H9 (cell line): ENCODE results near the gene F11R. TPM values are rescaled to one million over a fixed set of nuclear protein-coding genes. Genes with fewer than 3 reads are reported as not detected.

Source experiments
- DNase-seq: peaks from one replicate; pipeline ENCODE4 v3.0.0-alpha.2; 2017
- H2AFZ ChIP-seq: one replicate; pipeline ENCODE4 v1.6.1; 2013; ENCODE audit warnings: mild to moderate bottlenecking, low read length, control low read depth, moderate library complexity
- H2AK5ac ChIP-seq: 2 replicates; pipeline ENCODE4 v1.6.1; 2013; ENCODE audit warnings: low read length, control low read depth, mixed read lengths; ENCODE audit not compliant: insufficient read length
- H2BK120ac ChIP-seq: one replicate; pipeline ENCODE4 v1.6.1; 2013; ENCODE audit warnings: low read depth, mild to moderate bottlenecking, low read length, control low read depth, inconsistent platforms; ENCODE audit not compliant: poor library complexity, severe bottlenecking
- H2BK12ac ChIP-seq: 2 replicates; pipeline ENCODE4 v1.6.1; 2013; ENCODE audit warnings: low read length, control low read depth, mixed read lengths, low read depth; ENCODE audit not compliant: insufficient read length
- H2BK15ac ChIP-seq: 2 replicates; pipeline ENCODE4 v1.6.1; 2013; ENCODE audit warnings: low read depth, low read length, control low read depth
- H2BK20ac ChIP-seq: one replicate; pipeline ENCODE4 v1.6.1; 2013; ENCODE audit warnings: low read depth, mild to moderate bottlenecking, low read length, control low read depth, inconsistent platforms; ENCODE audit not compliant: poor library complexity, severe bottlenecking
- H2BK5ac ChIP-seq: 2 replicates; pipeline ENCODE4 v1.6.1; 2013; ENCODE audit warnings: low read length, control low read depth, mixed read lengths; ENCODE audit not compliant: insufficient read length
- H3K14ac ChIP-seq: 2 replicates; pipeline ENCODE4 v1.6.1; 2013; ENCODE audit warnings: low read length, control low read depth; ENCODE audit not compliant: insufficient read depth
- H3K18ac ChIP-seq: 2 replicates; pipeline ENCODE4 v1.6.1; 2013; ENCODE audit warnings: low read depth, mild to moderate bottlenecking, mixed read lengths, low read length, control low read depth; ENCODE audit not compliant: insufficient read length
- H3K23ac ChIP-seq: 2 replicates; pipeline ENCODE4 v1.6.1; 2013; ENCODE audit warnings: low read length, control low read depth, mixed read lengths, low read depth; ENCODE audit not compliant: insufficient read length
- H3K23me2 ChIP-seq: 2 replicates; pipeline ENCODE4 v1.6.1; 2013; ENCODE audit warnings: low read depth, mild to moderate bottlenecking, mixed read lengths, low read length, control low read depth; ENCODE audit not compliant: insufficient read length, poor library complexity, severe bottlenecking
- H3K27ac ChIP-seq: 2 replicates; pipeline ENCODE4 v1.5.1; 2013; ENCODE audit warnings: low read length, control low read depth, mixed read lengths, low read depth; ENCODE audit not compliant: insufficient read length
- H3K27me3 ChIP-seq: 2 replicates; pipeline ENCODE4 v1.6.1; 2013; ENCODE audit warnings: low read length, control low read depth, inconsistent platforms; ENCODE audit not compliant: insufficient read depth
- H3K4ac ChIP-seq: 2 replicates; pipeline ENCODE4 v1.6.1; 2013; ENCODE audit warnings: low read depth, mild to moderate bottlenecking, control low read depth, inconsistent platforms, low read length, moderate library complexity
- H3K4me1 ChIP-seq: 2 replicates; pipeline ENCODE4 v1.6.1; 2013; ENCODE audit warnings: low read length, control low read depth, inconsistent platforms; ENCODE audit not compliant: insufficient read depth
- H3K4me2 ChIP-seq: 2 replicates; pipeline ENCODE4 v1.6.1; 2013; ENCODE audit warnings: low read length, control low read depth, mixed read lengths; ENCODE audit not compliant: insufficient read length, insufficient read depth
- H3K56ac ChIP-seq: 2 replicates; pipeline ENCODE4 v1.6.1; 2013; ENCODE audit warnings: low read depth, mild to moderate bottlenecking, mixed read lengths, low read length, control low read depth; ENCODE audit not compliant: insufficient read length
- H3K79me1 ChIP-seq: 2 replicates; pipeline ENCODE4 v1.6.1; 2013; ENCODE audit warnings: low read depth, mild to moderate bottlenecking, moderate library complexity, low read length, control low read depth, inconsistent platforms; ENCODE audit not compliant: insufficient read depth, poor library complexity, severe bottlenecking
- H3K79me2 ChIP-seq: 2 replicates; pipeline ENCODE4 v1.6.1; 2013; ENCODE audit warnings: low read length, control low read depth, inconsistent platforms; ENCODE audit not compliant: insufficient read depth
- H3K9ac ChIP-seq: 2 replicates; pipeline ENCODE4 v1.6.1; 2013; ENCODE audit warnings: low read length, control low read depth, mixed read lengths; ENCODE audit not compliant: insufficient read length; ENCODE audit errors: extremely low read depth
- H3K9me3 ChIP-seq: one replicate; pipeline ENCODE4 v1.6.1; 2013; ENCODE audit warnings: low read depth, low read length, inconsistent platforms; ENCODE audit not compliant: control insufficient read depth
- H3T11ph ChIP-seq: one replicate; pipeline ENCODE4 v1.6.1; 2013; ENCODE audit warnings: mild to moderate bottlenecking, low read length, control low read depth, inconsistent platforms
- H4K20me1 ChIP-seq: one replicate; pipeline ENCODE4 v1.6.1; 2013; ENCODE audit not compliant: control insufficient read depth, insufficient read length, insufficient read depth
- H4K5ac ChIP-seq: 2 replicates; pipeline ENCODE4 v1.6.1; 2013; ENCODE audit warnings: low read depth, mild to moderate bottlenecking, mixed read lengths, low read length, control low read depth; ENCODE audit not compliant: insufficient read length
- H4K8ac ChIP-seq: replicated peaks from 2 replicates; pipeline ENCODE4 v1.6.1; 2013; ENCODE audit warnings: low read length, control low read depth, mixed read lengths, low read depth; ENCODE audit not compliant: insufficient read length
- H4K91ac ChIP-seq: 2 replicates; pipeline ENCODE4 v1.6.1; 2013; ENCODE audit warnings: low read depth, mild to moderate bottlenecking, moderate library complexity, mixed read lengths, low read length, control low read depth; ENCODE audit not compliant: insufficient read length
- H3K27ac Mint-ChIP-seq, 3 experiments: 2 replicates in 2 of 3; 3 replicates in 1 of 3; pipeline ENCODE4 v1.8.0; 2020 to 2021; ENCODE audit warnings: mixed read lengths in 3 of 3, mild to moderate bottlenecking in 1 of 3, moderate library complexity in 1 of 3
- H3K27me3 Mint-ChIP-seq: 2 replicates; pipeline ENCODE4 v1.8.0; 2021; ENCODE audit warnings: low read depth, mild to moderate bottlenecking, moderate library complexity, mixed read lengths
- H3K36me3 Mint-ChIP-seq, 3 experiments: 2 replicates in 2 of 3; 3 replicates in 1 of 3; pipeline ENCODE4 v1.8.0; 2020 to 2021; ENCODE audit warnings: low read depth in 3 of 3, mixed read lengths in 3 of 3; ENCODE audit not compliant: insufficient read depth in 1 of 3
- H3K4me1 Mint-ChIP-seq, 2 experiments: 2 replicates each; pipeline ENCODE4 v1.8.0; 2020; ENCODE audit warnings: mixed read lengths in 2 of 2
- H3K4me3 Mint-ChIP-seq, 2 experiments: 2 replicates in 1 of 2; 3 replicates in 1 of 2; pipeline ENCODE4 v1.8.0; 2020 to 2021; ENCODE audit warnings: mild to moderate bottlenecking in 2 of 2, mixed read lengths in 2 of 2, moderate library complexity in 1 of 2
- H3K9me3 Mint-ChIP-seq, 2 experiments: 2 replicates in 1 of 2; 3 replicates in 1 of 2; pipeline ENCODE4 v1.8.0; 2020; ENCODE audit warnings: mild to moderate bottlenecking in 2 of 2, mixed read lengths in 2 of 2, moderate library complexity in 1 of 2
- WGBS: extraction: QIAGEN DNeasy Blood & Tissue Kit; methylation state at CpG from one replicate; pipeline ENCODE4 v1.1.7; 2013; ENCODE audit warnings: missing lambda C conversion rate, low lambda C conversion rate, mixed read lengths; ENCODE audit not compliant: insufficient read length; ENCODE audit errors: extremely low coverage; 5-methylcytosine and 5-hydroxymethylcytosine counted together
- total RNA-seq: library from RNA; stranded (reverse); gene quantifications from 2 replicates; pipeline ENCODE4 v1.2.1, GENCODE V29; 2021
- TF ChIP-seq, protein P1 (sequence below): fragments of 200-600 bp; sonication (generic); conservative IDR thresholded peaks from 3 replicates; pipeline ENCODE4 v1.8.0; 2021; ENCODE audit warnings: antibody characterized with exemption, mild to moderate bottlenecking

The F11R gene
- total RNA-seq, 1 experiment from 2014 or later, result 174 TPM

- Histone ChIP-seq H3K27ac (no peak overlapping the region), H3K9ac (no peak overlapping the region)
- H3K4me3 Mint-ChIP-seq, result peak overlapping the region in 1 of 2 experiments; percentile 42; a peak in 2 of 5 replicates
Measured at GRCh38 chr1:161068306-161069234, 47.6 kb upstream of the F11R start.

More at GRCh38 chr1:161068306-161069234, 47.6 kb upstream of the F11R start:
- H3K27ac Mint-ChIP-seq, result peak overlapping the region in 1 of 3 experiments; percentile 72; a peak in 1 of 7 replicates
- no peak overlapping the region for H3T11ph ChIP-seq
- H2BK15ac ChIP-seq, result no peak overlapping the region
- WGBS, result no CpG with 5 or more reads among the region's 10 CpGs
- no peaks in the 10 kb centered on the region for H3K27me3 ChIP-seq
- no peaks in the 10 kb centered on the region for H3K9me3 Mint-ChIP-seq
- H3K14ac ChIP-seq, result no peak overlapping the region; the same call in 1 of the 2 replicates
- no peak overlapping the region for H4K91ac ChIP-seq
- H3K4me1 Mint-ChIP-seq, result peaks cover 13 to 19% of the 10 kb centered on the region in 2 experiments
- H2BK12ac ChIP-seq, result no peak overlapping the region
- no peaks in the 10 kb centered on the region for H3K23me2 ChIP-seq
- no peak overlapping the region for H3K4me2 ChIP-seq
- no peak overlapping the region for H4K8ac ChIP-seq
- no peak overlapping the region for H2AK5ac ChIP-seq
- H3K36me3 Mint-ChIP-seq, result no peaks in the 10 kb centered on the region
- no peak overlapping the region for H3K18ac ChIP-seq
- H3K4ac ChIP-seq, result no peak overlapping the region
- no peak overlapping the region for H2AFZ ChIP-seq
- TF ChIP-seq, protein P1, sequence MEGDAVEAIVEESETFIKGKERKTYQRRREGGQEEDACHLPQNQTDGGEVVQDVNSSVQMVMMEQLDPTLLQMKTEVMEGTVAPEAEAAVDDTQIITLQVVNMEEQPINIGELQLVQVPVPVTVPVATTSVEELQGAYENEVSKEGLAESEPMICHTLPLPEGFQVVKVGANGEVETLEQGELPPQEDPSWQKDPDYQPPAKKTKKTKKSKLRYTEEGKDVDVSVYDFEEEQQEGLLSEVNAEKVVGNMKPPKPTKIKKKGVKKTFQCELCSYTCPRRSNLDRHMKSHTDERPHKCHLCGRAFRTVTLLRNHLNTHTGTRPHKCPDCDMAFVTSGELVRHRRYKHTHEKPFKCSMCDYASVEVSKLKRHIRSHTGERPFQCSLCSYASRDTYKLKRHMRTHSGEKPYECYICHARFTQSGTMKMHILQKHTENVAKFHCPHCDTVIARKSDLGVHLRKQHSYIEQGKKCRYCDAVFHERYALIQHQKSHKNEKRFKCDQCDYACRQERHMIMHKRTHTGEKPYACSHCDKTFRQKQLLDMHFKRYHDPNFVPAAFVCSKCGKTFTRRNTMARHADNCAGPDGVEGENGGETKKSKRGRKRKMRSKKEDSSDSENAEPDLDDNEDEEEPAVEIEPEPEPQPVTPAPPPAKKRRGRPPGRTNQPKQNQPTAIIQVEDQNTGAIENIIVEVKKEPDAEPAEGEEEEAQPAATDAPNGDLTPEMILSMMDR, result no peak
- H2BK120ac ChIP-seq, result no peak overlapping the region
- no peak overlapping the region for H2BK5ac ChIP-seq
- H4K20me1 ChIP-seq, result no peaks in the 10 kb centered on the region
- H4K5ac ChIP-seq, result no peak overlapping the region
- H3K79me2 ChIP-seq, result no peaks in the 10 kb centered on the region
- no peaks in the 10 kb centered on the region; the same call in 1 of the 2 replicates for H3K4me1 ChIP-seq
- H2BK20ac ChIP-seq, result no peak overlapping the region
- no peak overlapping the region for H3K23ac ChIP-seq
- DNase-seq, result peak; percentile 65
- H3K27me3 Mint-ChIP-seq, result peaks cover 15% of the 10 kb centered on the region
- H3K9me3 ChIP-seq, result no peaks in the 10 kb centered on the region
- H3K56ac ChIP-seq, result no peak overlapping the region
- no peaks in the 10 kb centered on the region for H3K79me1 ChIP-seq
